ENCODE results near the gene SPZ1.
"Not testable (repeated sequence)": the region's sequence is repeated elsewhere in the genome, so short reads cannot be mapped to it uniquely, and the experiment has no call there.

The SPZ1 gene, protein sequence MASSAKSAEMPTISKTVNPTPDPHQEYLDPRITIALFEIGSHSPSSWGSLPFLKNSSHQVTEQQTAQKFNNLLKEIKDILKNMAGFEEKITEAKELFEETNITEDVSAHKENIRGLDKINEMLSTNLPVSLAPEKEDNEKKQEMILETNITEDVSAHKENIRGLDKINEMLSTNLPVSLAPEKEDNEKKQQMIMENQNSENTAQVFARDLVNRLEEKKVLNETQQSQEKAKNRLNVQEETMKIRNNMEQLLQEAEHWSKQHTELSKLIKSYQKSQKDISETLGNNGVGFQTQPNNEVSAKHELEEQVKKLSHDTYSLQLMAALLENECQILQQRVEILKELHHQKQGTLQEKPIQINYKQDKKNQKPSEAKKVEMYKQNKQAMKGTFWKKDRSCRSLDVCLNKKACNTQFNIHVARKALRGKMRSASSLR

DNA sequence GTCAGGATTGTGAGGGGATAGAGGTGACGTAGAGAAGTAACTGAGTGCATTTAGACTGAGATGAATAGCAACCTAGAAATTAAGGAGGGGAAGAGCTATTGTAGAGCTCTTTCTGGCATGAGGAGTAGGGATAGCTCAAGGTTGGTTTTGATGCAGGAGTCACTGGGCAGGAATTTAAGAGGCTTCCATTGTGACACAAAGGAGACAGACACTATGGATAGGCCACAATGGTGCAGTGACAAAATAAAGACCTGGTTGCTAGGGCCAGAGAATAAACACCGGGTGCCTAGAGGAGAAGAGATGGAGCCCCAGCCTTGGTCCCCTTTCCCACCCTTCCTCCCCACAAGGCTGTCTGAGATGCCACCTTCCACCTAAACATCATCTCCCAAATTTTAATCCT, at the start of gene SPZ1:
Gene SPZ1 (plus strand): TSS at position 301 of the 400 bp plus-strand sequence. CDS start 214 bp downstream, outside the sequence.
- DNase-seq: no peak

DNA sequence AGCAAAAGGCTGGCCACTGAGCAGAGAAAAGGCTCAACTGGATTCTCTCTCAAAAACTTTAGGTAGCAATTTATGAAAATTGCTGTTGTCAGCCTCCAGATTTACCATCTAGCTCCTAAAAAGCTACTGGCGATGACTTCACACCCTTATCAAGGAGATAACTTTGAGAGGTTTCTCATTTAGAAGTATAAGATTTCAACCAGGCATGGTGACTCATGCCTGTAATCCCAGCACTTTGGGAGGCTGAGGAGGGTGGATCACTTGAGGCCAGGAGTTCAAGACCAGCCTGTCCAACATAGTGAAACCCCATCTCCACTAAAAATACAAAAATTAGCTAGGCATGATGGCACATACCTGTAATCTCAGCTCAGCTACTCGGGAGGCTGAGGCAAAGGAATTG, 49.3 kb upstream of the SPZ1 start:
- DNase-seq: not testable (repeated sequence)

DNA sequence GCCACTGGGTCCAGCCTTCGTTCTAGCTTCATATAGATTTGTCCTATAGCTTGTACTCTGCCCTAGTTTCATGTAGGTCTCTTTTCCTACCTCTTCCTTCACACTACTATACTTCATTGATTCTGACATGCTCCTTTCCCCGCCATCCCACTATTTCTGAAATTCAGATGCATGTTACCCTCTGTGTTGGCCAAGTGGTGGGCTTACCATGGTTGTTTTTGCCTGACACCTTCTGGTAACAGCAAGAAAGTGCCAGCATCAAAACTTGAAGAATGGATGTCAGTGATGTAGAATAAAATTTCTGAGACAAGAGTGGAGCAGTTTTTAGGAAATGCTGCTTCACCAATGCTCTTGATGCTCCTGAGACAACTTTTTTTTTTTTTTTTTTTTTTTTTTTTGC, 44.5 kb upstream of the SPZ1 start:
- DNase-seq: no peak

DNA sequence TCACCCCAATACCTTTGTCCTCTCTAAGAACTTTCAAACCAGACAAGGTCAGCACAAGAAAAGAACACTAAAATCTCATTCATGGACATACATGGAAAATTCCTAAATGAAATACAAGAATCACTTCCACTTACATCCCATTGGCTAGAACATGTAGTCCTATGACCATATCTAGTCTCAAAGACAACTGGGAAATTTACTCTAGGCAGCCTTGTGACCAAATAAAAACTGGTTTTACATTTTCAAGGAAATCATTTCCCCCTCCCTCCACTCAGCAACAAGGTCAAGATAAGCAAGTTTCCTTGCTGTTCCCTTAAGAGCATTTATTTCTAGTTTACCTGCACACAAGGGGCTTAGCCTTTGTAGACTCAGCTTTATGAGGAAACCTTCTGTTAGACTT, 43.6 kb upstream of the SPZ1 start:
- DNase-seq: no peak

DNA sequence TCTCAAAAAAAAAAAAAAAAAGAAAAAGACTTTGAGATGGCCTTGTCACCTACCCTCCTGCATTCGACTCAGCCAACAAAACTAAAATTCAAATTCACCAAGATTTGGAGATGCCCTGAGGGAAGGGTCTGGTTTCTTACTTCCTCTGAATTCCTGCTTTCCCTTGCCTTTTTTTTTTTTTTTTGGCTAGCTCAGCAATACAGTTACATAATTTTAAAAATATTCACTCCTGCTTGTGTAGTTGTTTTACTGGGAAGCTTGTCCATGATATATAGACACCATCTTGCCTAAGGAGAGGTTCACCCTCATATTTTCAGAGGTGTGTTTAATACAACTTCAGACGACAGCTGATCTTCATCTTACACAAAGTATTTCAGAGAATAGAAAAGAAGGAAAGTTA, 42.6 kb upstream of the SPZ1 start:
- no peak for DNase-seq

DNA sequence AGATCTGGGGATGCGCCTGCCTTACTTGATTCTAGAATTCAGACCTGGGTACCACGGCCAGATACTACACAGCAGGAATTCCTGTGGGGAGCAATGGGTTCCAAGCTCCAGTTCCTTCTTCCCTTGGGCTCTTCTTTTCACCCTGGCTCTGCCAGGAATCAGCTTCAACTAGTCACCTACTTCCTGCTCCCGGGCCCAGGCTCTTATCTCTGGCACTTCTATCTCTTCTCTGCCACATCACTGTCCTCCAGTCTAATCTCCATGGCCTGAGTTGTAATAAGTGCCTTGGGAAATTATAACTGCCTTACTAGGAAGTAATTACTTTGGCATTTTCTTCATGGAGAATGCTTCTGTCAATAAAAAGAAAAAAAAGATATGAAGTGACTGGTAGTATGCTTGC, 37.7 kb upstream of the SPZ1 start:
- no peak for DNase-seq

DNA sequence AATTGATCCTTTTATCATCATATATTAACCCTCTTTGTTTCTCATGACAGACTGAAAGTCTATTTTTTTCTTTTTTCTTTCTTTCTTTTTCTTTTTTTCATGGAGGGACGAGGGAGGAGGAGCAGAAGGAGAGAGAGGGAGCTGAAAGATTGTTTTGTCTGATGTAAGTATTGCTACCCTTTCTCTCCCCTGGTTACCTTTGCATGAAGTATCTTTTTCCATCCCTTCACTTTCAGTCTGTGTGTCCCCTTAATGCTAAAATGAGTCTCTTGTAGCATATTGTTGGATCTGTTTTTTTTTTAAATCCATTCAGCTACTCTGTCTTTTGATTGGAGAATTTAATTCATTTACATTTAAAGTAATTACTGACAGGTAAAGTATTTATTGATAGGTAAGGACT, 36.4 kb upstream of the SPZ1 start:
- DNase-seq: no peak

DNA sequence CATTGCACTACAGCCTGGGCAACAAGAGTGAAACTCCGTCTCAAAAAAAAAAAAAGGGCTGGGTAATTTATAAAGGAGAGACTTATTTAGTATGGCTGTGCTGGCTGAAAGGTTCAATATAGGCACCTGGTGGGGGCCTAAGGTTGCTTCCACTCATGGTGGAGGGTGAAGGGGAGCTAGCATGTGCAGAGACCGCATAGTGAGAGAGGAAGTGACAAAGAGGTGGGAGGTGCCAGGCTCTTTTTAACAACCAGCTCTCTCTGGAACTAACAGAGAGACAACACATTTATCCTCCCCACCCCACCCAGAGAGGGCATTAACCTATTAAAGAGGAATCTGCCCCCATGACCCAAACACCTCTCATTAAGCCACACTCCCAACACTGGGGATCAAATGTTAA, 35.1 kb upstream of the SPZ1 start:
- no peak for DNase-seq

DNA sequence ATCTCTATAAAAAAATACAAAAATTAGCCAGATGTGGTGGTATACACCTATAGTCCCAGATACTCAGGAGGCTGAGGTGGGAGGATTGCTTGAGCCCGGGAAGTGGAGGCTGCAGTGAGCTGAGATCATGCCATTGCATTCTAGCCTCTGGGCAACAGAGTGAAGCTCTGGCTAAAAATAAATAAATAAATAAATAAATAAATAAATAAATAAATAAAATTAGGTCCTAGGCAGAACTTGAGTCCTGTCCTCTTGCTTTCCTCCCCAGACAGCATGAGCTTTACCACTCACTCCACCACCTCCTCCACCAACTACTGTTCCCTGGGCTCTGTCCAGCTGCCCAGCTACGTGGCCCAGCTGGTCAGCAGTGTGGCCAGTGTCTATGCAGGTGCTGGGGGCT, 31.6 kb upstream of the SPZ1 start:
- DNase-seq: no peak

DNA sequence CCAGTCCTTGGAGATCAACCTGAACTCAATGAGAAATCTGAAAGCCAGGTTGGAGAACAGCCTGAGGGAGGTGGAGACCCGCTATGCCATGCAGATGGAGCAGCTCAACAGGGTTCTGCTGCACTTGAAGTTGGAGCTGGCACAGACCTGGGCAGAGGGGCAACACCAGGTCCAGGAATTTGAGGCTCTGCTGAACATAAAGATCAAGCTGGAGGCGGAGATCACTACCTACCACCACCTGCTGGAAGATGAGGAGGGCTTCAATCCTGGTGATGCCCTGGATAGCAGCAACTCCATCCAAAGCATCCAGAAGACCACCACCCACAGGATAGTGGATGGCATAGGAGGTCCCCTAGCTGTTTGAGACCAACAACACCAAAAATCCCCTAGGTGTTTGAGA, 30.5 kb upstream of the SPZ1 start:
- DNase-seq: no peak

DNA sequence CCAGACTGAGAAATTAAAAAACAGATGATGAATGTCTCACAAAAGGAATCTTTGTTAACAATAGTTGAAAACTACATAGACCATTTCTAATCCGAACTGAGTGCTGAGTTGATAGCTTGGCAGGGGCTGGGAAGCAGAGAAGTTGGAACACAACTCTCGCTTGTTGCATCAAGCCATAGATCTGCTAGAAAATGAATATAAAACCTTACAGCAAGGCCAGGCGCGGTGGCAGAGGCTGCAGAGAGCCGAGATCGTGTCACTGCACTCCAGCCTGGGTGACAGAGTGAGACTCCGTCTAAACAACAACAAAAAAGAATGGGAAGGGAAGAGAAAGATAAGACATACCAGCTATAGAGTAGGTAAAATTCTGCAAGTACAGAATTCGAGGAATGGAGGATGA, 28.0 kb upstream of the SPZ1 start:
- DNase-seq: no peak

DNA sequence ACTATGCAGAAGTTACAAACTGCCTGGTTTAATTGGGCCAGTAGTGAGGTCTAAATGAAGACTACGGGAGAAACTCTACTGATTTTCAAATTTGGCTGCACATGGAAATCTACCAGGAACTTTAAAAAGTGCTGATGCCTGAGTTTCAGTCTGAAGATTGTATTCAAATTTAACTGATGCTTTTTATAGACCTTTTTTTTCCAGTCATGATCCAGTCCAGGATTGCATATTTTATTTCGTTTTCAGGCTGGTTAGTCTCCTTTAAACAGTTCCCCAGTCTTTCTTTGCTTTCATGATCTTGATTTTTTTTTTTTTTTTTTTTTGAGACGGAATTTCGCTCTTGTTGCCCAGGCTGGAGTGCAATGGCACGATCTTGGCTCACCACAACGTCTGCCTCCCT, 23.7 kb upstream of the SPZ1 start:
- no peak for DNase-seq

DNA sequence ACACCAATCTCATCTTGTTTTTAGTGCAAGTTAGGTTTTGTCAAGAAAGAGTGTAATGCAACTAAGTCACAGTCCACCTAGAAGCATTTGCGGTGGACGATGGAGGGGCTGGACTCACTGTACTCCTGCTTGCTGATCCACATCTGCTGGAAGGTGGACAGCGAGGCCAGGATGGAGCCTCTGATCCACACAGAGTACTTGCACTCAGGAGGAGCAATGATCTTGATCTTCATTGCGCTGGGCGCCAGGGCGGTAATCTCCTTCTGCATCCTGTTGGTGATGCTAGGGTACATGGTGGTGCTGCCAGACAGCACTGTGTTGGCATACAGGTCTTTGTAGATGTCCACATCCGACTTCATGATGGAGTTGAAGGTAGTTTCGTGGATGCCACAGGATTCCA, 20.2 kb upstream of the SPZ1 start:
- DNase-seq: no peak

DNA sequence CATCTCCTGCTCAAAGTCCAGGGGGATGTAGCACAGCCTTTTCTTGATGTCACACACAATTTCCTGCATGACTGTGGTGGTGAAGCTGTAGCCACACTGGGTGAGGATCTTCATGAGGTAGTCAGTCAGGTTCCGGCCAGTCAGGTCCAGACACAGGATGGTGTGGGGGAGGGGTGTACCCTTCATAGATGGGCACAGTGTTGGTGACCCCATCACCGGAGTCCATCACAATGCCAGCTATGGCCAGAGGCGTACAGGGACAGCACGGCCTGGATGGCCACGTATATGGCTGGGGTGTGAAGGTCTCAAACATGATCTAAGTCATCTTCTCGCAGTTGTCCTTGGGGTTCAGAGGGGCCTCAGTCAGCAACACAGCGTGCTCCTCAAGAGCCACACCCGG, 19.7 kb upstream of the SPZ1 start:
- DNase-seq: no peak

DNA sequence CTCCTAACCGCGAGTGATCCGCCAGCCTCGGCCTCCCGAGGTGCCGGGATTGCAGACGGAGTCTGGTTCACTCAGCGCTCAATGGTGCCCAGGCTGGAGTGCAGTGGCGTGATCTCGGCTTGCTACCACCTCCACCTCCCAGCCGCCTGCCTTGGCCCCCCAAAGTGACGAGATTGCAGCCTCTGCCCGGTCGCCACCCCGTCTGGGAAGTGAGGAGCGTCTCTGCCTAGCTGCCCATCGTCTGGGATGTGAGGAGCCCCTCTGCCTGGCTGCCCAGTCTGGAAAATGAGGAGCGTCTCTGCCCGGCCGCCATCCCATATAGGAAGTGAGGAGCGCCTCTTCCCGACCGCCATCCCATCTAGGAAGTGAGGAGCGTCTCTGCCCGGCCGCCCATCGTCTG, 19.0 kb upstream of the SPZ1 start:
- DNase-seq: not testable (repeated sequence)

DNA sequence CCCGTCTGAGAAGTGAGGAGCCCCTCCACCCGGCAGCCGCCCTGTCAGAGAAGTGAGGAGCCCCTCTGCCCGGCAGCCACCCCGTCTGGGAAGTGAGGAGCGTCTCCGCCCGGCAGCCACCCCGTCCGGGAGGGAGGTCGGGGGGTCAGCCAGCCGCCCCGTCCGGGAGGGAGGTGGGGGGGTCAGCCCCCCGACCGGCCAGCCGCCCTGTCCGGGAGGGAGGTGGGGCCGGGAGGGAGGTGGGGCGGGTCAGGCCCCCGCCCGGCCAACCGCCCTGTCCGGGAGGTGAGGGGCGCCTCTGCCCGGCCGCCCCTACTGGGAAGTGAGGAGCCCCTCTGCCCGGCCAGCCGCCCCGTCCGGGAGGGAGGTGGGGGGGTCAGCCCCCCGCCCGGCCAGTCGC, 18.5 kb upstream of the SPZ1 start:
- DNase-seq: not testable (repeated sequence)

DNA sequence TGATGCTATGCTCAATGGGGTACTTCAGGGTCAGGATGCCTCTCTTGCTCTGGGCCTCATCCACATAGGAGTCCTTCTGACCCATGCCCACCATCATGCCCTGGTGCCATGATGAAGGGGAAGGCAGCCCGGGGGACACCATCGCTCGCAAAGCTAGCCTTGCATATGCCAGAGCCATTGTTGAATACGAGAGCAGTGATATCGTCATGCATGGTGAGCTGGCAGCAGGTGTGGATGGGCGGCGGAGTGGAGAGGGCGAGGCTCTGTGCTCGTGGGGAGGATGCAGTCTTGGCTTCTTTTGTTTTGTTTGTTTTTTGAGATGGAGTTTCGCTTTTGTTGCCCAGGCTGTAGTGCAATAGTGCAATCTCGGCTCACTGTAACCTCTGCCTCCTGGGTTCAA, 17.2 kb upstream of the SPZ1 start:
- no peak for DNase-seq

DNA sequence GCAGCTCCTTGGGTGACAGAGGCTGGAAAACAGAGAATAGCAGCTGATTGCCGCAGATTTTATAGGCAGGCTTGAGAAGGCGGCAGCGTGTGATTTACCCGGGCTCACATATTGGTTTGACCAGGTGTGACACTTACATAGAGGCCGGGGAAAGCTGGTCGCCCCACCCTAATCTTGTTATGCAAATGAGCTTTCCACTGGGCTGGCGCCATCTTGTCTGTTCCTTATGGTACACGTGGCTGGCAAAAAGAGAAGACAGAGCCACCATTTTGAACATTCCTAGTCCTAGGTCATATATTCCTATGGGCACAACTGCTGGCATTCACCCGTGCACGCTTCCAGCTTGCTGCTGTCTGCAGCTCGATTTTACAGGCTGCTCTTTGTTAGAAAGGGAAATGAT, 11.3 kb upstream of the SPZ1 start:
- no peak for DNase-seq

DNA sequence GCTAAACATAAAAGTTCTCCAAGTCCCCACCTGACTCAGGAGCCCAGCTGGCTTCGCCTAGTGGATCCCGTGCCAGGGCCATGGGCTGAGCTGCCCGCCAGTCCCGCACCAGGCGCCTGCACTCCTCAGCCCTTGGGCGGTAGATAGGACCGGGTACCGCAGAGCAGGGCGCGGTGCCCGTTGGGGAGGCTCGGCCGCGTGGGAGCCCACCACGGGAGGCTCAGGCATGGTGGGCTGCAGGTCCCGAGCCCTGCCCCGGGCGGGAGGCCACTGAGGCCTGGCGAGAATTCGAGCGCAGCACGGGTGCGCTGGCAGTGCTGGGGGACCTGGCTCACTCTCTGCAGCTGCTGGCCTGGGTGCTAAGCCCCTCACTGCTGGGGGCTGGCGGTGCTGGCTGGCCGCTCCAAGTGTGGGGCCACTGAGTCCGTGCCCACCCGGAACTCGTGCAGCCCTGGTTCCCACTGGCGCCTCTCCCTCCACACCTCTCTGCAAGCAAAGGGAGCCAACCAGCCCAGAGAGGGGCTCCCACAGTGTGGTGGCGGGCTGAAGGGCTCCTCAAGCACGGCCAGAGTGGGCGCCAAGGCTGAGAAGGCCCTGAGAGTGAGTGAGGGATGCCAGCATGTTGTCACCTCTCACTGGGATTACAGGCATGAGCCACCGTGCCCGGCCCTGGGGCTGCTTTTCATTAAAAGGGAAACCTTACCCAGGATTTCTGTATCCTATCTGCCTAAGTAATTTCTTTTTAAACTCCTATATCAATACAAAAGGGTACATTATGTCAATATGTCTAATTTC, 9.7 kb upstream of the SPZ1 start:
- no peak for DNase-seq

DNA sequence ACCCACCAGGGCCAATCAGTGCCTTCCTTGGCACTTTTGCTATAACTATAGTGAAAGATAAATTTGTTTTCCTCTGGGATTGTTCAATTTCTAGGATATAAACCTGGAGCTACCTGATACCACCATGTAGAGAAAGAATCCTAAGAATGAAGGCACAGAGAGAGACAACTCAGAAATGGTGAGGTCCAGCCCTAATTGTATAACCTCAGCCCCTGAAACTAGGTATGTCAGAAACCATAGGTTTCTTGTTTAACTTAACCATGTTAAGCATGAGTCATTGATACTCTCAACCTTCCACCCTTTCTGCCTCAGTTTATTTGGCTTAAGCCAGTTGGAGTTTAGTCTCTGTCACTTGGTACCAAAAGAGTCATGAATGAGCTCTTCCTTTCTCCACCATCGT, 4.6 kb upstream of the SPZ1 start:
- DNase-seq: no peak

DNA sequence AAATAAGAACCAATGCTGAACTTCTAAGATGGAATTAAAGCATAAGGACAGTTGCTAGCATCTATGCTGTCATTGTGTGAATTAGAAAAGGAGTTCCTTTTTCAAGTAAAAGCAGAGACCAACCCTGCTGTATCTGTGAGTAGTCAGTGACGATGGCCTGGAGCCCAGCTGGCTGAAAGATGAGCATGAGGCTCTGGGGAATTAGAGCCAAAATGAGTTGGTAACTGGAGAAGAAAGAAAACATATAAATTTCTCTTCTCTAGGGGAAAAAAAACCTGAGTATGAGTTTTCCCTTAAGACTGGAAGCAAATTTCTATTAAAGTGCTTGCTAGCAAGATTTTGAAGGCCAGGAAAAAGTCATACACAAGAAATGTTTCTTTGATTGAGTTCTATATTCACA, 1.6 kb upstream of the SPZ1 start:
- no peak for DNase-seq

DNA sequence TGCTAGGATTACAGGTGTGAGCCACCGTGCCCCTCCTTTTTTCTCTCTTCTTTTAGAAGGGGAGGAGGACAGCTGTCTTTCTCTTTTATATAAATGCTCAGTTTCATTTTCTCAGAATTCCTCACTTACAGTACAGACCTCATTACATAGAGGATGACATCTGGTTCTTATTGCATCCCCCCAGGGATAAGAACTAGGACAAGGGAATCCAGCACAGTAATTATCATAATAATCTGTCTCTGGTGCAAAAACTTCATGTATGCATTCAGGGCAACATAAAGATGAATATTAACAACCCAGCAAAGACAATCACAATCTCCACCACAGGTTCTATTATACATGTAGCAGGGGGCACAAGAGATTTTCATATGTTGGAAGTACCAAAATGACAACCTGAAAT, 5.1 kb downstream of the SPZ1 start:
- DNase-seq: no peak

DNA sequence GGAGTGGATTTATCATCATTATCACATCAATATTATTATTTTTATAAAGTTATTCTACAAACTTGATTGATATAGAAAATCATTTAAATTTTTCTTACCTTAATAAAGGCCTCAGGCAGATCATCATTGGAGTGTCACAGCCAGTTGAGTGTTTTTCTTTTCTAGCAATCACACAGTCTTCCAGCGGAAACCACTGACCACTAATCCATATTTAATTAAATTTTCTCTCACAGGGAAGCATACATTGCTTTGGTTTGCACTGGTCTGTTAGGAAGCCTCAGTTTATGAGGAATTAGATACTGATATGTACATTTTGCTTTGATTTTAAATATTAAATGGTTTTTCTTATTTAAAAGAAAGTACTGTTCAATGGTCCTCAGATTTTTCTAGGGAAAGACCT, 6.7 kb downstream of the SPZ1 start:
- no peak for DNase-seq

DNA sequence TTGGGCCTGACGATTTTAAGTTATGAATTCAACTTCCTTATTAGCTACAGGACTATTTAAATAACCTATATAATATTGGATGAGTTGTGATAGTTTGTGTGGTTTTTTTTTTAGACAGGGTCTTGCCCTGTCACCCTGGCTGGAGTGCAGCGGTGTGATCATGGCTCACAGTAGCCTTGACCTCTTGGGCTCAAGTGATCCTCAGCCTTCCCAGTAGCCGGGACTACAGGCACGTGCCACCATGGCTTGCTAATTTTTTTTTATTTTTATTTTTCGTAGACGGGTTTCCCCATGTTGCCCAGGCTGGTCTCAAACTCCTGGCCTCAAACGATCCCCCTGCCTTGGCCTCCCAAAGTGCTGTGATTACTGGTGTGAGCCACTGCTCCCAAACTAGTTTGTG, 17.6 kb downstream of the SPZ1 start:
- DNase-seq: no peak

DNA sequence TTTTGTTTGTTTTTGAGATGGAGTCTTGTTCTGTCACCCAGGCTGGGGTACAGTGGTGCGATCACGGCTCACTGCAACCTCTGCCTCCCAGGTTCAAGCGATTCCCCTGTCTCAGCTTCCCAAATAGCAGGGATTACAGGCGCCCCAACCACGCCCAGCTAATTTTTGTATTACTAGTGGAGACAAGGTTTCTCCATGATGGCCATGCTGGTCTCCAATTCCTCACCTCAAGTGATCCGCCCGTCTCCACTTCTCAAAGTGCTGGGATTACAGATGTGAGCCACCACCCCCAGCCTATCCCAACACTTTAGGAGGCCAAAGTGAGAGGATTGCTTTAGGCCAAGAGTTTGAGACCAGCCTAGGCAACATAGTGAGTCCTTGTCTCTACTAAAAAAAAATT, 19.3 kb downstream of the SPZ1 start:
- no peak for DNase-seq

Measured in activated CD8-positive, alpha-beta memory T cell treated with anti-CD3 and anti-CD28 coated beads, Interleukin-2, amount 50 U/mL, for 4 hours (primary cell).